HG03442 (cell line): Measurements from ENCODE around the gene SPO11.

Source experiments
- ATAC-seq: cut with Tn5 transposase; IDR thresholded peaks from one replicate; pipeline ENCODE4 v1.9.1; 2021; ENCODE audit warnings: mild to moderate bottlenecking, moderate library complexity; ENCODE audit not compliant: unreplicated experiment

The SPO11 gene, protein sequence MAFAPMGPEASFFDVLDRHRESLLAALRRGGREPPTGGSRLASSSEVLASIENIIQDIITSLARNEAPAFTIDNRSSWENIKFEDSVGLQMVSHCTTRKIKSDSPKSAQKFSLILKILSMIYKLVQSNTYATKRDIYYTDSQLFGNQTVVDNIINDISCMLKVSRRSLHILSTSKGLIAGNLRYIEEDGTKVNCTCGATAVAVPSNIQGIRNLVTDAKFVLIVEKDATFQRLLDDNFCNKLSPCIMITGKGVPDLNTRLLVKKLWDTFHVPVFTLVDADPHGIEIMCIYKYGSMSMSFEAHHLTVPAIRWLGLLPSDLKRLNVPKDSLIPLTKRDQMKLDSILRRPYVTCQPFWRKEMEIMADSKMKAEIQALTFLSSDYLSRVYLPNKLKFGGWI

DNA sequence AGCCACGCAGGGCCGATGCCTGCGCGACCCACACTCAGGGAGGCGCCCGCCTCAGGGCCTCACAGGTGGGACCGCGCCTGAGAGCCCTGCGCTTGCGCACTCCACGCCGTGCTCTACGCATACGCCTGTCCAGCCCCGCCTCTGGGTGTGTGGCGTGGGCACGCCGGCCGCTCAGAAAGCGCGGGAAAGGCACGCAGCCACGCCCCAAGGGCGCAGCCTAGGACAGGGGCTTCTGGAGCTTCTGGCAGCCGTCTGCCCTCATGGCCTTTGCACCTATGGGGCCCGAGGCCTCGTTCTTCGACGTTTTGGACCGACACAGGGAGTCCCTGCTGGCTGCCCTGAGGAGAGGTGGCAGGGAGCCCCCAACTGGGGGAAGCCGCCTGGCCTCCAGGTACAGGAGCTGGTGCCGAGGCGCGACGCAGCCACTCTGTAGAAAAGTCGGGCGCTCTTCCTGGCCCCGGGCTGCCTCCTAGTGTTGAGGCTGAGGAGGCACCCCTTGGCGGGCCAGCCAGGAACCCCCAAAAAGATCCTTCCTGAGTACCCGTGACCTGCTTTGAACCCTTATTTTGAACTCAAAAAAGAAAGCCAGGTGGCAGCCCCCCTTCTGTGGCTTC lies at the start of gene SPO11:
Gene SPO11, plus strand, starts transcription at position 196 of the 614 bp plus-strand sequence. Its CDS starts 65 bp downstream, at position 261.
- ATAC-seq, result no peak

- no peak for ATAC-seq
Measured at GRCh38 chr20:57280221-57280620, 49.4 kb upstream of the SPO11 start.

DNA sequence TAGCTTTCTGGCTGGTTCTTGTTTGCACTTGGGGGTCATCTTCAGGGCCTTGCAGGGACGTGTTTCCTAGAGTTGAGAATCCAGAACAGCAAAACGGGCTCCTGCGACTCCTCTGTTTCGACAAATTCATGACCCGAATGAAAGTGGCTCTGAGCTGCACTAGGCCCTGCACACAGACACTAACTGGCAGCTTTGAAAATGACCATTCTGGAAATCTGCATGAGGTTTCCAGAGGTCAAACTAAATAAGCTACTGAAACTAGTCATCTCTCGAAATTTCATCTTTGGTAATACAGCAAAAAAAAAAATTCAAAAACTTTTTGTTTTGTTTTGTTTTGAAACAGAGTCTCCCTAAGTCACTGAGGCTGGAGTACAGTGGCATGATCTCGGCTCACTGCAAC lies 47.7 kb upstream of the SPO11 start:
- no peak for ATAC-seq

DNA sequence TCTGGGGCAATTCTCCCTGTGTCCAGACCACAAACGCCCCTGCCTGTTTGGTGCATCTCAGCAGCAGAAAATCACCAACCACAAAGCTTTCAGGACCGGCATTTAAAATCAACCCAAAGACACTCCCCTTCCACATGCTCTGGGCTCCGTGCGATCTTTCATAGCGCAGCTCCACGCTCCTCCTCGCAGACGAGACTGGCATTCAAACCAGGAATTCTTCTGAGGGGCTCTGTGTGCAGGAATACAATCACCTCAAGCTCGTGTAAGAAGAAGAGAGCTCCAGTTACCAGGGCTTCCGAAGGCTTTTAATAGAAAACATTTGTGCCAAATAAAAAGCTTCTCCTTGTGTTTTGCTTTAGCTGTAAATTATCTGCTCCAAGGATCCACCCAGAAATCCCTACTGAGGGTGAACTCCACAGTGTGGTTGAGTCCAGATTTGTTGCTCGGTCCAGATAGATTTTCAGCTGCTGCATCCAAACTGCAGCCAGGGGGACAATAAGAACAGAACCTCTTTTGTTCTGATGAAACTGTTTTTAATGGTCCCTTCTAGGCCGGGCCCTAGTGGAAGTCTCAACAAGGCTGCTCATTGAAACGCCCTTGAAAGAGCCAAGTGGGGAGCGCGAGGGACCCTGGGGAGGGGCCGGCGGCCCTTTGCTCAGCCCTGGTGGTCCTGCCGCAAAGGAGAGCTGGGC lies 46.8 kb upstream of the SPO11 start:
- no peak for ATAC-seq

GRCh38 chr20:57283860-57284259 lies 45.7 kb upstream of the SPO11 start:
- no peak for ATAC-seq

DNA sequence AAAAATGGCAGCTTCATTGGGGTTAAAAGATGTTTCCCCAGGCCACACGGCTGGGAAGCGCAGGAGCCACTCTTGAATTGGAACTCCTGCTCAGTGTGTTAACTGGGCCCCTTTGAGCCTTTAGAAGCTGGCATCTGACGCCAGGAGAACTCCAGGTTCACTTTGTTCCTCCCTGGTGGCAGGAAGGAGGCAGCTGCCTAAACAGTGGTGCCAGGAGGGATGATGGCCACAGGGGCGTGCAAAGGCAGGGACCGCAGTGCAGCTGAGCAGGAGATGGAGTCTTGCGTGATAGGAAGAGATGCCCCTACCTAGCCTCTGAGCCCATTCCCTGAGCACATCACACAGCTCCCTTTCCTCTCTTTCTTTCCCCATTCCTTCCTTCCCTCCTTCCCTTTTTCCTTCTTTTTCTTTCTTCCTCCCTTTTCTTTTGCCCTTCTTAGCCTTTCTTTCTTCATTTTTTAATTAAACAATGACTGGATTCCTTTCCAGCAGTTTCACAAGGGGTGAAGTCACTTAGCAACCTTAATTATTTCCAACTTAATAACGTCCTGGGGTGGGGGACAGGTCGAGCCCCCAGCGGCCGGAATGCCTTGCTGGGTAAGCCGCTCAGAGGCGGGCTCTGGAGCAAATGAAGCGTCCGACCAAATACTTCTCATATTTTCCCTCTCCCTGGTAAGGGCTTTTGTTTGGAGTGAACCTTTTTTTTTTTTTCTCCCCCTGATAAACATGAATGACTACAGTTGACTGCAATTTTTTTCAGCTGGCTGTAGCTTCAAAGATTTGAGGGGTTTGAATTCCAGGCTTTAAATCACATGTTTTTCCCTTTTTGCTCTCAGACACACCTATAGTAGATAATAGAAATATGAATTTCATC lies 42.4 kb upstream of the SPO11 start:
- no peak for ATAC-seq

DNA sequence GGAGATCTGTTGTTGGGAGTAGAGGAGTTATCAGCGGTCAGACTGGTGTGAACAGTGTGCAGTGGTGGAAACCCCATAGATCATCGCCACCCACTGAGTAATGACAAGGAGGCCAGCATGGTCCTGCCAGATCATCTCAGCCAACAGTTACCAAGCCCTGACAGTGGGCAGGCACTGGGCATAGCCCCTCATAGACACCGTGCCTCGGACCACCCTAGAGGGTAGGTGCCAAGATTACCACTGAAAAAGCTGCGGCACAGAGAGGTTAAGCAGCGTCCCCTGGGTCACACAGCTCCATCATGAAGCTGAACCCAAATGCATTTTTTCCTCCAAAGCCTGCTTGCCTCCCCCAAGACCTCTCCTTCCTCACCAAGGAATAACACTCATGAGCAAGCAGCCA lies 41.7 kb upstream of the SPO11 start:
- ATAC-seq, result no peak

DNA sequence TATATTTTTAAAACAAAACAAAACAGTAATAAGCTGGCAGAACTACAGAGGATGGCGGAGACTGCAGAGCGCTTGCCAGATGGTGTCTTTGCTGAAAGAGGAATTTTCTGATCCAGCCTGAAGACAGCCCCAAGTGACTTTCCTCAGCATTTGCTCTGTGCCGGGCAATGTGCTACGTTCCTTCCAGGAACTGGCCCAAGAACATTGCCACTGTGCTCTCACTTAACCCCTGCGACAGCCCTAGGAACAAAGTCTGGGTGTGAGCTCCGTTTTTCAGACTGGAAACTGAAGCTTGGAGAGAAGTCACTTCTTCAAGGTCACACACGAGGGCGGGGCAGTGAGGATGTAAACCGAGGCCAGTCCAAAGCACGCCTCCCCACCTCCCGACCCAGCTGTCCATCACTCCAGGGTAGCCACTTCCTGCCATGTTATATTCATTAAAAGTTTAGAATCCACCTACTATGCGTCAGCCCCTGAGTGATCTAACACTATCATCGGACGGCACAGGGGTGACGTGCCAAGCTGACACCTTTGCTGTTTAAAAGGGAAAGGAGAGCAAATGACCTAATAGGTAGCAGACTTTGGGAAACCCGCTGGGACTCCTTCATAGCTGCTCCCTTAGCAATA lies 40.8 kb upstream of the SPO11 start:
- no peak for ATAC-seq

GRCh38 chr20:57289391-57290177 lies 40.0 kb upstream of the SPO11 start:
- ATAC-seq, result no peak

- no peak for ATAC-seq
Measured at GRCh38 chr20:57290178-57290484, 39.5 kb upstream of the SPO11 start.

DNA sequence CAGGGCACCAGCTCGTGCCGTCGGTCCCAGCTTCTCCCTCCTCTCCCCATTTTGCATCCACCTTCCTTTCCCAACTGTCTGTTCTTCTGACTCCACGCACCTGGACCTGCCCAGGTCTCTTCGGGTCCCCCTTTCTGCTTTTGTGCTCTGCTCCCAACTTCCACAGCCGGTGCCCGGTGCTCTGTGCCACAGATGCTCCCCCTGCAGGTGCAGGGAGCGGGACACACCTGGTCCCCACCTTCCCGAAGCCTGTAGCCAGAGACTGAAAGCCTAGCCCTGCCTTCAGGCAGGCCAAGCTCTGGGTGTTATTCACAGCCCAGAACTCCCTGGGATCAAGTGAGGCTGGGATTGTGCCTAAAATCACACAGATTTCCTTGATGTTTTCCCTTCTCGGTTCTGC lies 38.6 kb upstream of the SPO11 start:
- no peak for ATAC-seq

GRCh38 chr20:57291694-57292093 lies 37.9 kb upstream of the SPO11 start:
- no peak for ATAC-seq

GRCh38 chr20:57292611-57293010 lies 37.0 kb upstream of the SPO11 start:
- no peak for ATAC-seq

DNA sequence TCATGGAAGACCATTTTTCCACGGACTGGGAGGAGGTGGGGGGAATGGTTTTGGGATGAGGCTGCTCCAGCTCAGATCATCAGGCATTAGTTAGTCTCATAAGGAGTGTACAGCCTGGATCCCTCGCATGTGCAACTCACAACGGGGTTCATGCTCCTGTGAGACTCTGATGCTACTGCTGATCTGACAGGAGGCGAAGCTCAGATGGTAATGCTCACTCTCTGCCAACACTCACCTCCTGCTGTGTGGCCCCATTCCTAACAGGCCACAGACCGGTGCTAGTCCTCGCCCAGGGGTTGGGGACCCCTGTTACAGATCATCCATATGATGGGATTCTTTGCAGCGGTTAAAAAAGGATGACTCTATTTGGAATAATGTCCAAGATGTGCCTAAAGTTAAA lies 35.6 kb upstream of the SPO11 start:
- ATAC-seq, result no peak

GRCh38 chr20:57294550-57294949 lies 35.1 kb upstream of the SPO11 start:
- no peak for ATAC-seq

DNA sequence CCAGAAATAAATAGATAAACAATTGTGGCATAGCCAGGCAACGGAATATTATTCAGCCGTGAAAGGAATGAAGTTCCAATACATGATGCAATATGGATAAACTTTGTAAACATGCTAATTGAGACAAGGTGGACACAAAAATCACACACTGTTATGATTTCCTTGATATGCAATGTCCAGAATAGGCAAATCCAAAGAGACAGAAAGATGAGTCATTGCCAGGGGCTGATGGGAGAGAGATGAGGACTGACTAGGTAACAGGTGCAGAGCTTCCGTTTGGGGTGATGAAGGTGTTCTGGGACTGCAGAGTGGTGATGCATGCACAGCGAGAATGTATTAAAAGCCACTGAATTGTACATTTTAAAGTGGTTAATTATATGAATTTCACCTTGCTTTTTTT lies 31.1 kb upstream of the SPO11 start:
- no peak for ATAC-seq

DNA sequence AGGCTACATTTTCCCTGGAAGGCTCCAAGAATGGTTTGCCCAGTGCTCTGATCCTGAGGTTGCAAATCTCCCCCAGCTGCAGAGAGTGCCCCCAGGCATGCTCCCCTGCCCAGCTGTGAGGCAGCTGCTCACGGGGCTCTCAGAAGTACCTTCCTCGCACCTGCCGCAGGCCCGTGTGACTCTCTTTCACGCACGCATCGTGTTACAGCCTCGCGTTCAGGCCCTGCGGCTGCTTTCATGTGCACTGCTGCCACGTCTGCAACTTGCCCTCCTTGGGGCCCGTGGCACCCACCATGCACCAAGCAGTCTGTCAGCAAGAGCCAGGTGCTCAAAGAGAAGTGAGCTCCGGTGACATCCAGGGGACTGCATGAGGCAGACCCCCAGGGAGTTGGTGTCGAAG lies 28.6 kb upstream of the SPO11 start:
- ATAC-seq, result no peak

- ATAC-seq, result no peak
Measured at GRCh38 chr20:57306747-57307146, 22.9 kb upstream of the SPO11 start.

DNA sequence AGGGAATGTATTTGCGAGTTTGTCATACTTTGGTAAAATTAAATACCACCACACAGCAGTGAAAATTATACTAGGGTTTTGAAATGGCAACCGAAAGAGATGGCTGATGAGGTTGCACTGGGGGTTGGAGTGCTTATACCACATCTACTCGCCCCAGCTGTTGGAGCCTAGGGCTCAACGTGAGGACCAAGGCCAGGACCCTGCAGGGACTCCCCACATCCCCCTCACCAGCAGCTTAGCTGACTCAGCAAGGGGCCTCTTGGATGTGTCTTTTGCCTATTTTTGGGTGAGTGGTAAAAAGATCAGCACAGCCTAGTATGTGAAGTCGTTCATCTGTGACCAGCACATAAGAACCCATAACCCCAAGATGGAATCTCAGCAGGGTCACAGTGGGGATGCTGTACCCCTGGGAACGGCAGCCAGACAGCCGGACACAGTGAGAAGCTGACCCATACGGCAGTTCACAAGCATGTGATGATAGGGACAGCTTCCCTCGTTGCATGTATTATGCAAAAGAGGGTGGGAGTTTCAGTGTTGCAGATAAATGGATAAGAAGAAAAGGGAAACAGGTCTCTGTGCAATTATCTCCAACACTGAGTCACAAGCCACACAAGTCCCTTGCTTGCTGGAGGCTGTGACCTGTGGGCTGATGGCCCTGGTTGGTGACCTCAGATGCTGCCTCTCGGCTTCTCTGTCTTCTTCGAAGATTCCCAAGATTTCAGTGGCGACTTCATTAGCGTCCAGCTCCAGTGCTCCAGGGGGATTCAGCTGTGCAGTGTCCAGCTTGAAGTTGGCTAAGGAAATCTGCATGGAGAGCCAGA lies 20.9 kb upstream of the SPO11 start:
- ATAC-seq, result no peak
